ENCODE measurements around the gene CLSTN2.

Gene CLSTN2

DNA sequence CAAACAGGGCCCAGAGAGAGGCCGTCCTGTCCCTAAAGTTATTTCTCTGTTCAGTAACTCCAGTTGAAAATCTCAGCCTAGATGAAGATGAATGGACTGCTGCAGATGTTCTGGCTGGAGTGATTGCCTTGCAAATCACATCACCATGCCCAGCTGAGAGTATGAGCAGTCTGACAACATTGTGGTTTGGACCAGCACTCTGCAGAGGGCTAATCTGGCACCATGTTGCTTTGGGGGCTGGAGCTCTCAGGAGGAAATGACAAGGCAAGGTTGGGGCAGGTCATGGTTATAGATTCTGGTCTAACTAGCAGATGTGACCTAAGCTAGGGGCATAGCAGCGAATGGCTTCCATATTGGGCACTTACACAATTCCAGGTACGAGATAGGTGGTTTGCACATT lies 314.2 kb downstream of the CLSTN2 start:
- DNase-seq: no peak

DNA sequence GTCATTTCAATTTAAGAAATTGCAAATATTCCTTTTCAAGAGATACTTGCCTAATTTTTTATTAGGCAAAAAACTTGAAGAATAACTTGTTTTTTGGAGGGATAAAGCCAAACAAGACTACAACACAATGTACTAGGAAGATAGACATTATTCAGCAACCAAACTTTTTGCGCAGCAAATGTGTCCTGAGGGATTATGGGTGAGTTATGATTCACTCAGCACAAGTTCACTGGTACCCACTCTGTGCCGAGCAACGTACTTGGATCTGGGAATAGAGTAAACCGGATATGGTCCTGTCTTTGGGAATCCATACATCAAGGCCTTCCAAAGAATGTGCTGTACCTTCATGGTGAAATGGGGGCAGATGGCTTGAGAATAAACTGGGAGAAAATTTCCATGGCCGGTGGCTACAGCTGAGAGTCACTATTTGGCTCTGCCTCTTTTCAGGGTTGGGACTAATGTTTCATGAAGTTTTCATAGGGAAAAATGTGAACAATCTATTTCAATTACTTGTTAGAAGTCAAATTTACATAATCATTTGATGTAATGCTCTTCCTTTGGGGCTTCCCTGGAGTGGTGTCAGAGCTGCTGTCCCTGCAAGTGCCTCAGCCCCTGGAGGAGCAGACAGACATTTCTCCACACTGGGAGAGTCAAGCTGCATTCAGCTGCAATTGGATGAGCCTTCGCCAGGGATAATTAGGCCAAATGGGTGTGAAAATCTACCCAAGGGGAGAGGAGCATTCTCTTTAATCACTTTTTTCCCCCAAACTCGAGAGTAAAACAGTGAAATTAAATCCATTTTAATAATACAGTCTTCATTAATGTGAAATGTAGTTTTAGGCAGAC lies 315.2 kb downstream of the CLSTN2 start:
- no peak for DNase-seq

- no peak for DNase-seq
Observed at GRCh38 chr3:140250945-140251344, 316.0 kb downstream of the CLSTN2 start.

GRCh38 chr3:140251678-140252077 lies 316.7 kb downstream of the CLSTN2 start:
- no peak for DNase-seq

DNA sequence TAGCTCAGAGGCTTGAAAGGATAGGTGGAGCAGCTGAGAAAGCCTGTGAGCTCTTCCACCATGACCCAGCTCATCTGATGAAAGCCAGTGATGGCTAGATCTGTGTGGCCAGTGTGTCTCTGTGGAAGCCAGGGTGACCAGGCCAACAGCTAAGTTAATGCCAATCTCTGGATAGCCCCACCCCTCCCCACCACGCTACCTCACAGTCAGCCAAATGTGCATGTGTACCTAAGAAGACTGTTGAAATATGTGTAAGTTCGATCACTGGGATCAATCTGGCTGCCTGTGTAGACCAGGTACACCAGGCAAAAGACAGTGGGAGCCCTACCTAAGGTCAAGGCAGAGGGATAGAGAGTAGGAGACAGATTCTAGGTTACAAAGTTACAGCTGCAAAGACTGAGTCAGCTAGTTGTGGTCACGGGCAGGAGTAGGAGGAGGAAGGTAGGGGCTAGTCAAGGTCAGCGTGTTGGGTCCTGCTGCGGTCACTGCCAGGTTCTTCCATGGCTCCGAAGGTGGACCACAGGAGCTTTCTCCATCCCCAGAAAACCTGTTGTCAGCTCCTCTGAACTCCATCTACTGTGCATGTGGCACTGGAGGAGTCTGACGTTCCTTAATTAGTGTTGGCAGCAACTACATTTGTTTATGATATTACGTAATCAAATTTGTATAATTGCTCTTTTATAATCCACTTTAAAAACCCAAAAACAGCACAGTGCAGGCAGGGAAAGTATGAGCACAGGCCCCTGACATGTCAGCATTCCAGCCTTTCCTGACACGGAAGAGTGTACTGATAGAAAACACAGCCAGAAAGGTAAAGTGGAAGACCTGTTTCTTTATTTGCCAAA lies 318.0 kb downstream of the CLSTN2 start:
- DNase-seq: no peak

DNA sequence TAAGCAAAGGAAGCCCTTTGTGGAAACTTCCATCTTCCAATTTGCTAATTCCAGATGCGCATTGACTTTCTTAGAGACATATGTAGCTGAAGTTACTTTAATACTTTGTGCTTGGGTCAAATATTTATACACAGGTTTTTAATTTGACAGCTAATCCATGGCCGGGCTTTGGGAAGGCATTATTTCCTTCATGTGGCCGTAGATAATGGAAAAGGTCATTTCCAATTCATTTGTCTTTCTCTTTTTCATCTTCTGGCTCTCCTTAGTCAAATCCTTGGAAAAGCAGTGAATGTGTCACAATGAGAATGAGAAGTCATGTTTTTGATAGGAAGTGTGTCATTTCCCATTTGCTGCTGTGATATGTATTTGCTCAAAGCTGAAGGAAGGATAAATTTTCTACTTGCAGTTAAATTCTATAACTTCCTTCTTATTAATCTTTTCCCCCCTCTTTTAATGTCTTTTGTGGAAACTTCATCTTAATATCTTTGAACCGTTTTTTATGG lies 323.3 kb downstream of the CLSTN2 start:
- no peak for DNase-seq

- DNase-seq: no peak
Observed at GRCh38 chr3:140265302-140265701, 330.3 kb downstream of the CLSTN2 start.

- DNase-seq: no peak
Observed at GRCh38 chr3:140268103-140268502, 333.1 kb downstream of the CLSTN2 start.

- DNase-seq: no peak
Observed at GRCh38 chr3:140268610-140269009, 333.6 kb downstream of the CLSTN2 start.

DNA sequence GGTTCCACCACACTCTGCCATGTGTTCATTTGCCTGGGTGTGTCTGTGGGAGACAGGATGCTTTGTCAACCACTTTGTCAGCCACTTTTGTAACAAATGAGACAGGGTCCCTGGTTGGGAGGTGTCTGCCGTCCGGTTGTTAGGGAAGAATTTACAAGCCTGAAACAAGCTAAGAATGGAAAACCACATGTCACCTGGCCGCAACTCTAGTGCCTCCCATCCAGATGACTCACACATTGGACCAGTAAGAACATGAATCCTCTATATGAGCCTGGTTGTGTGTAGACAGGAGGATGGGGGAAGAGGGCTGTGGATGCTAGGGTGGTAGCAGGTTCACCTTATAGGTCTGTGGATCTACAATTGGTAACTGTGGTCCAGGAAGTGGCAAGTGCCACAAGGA lies 335.3 kb downstream of the CLSTN2 start:
- DNase-seq: no peak

DNA sequence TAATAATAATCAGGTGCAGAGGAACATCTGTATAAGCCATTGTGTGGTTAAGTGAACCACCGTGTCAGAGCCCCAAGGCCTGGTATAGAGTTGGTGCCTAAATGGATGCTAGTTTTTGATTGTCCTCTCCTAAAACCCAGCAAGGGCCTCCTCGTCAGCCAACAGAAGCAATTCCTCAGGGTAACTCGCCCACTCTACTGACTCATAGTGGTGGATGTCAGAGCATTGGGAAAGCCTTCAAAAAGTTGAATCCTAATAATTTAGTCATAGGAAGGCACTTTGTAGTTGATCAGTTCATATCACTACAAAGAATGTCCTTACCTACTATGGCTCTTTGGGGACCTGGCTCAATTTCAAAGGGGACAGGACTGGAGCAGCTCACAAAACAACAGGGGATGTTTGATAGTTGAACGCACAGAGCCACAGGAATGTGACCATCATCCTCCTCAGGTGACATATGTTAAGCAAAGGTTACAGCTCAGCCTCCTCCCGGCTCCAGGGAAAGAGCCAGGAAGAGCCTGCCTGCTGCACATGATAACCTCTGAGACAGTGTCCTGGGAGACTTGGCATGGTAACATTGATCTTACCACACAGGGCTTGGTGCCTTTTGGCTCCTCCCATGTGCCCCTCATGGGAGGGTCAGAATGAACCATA lies 338.7 kb downstream of the CLSTN2 start:
- no peak for DNase-seq

DNA sequence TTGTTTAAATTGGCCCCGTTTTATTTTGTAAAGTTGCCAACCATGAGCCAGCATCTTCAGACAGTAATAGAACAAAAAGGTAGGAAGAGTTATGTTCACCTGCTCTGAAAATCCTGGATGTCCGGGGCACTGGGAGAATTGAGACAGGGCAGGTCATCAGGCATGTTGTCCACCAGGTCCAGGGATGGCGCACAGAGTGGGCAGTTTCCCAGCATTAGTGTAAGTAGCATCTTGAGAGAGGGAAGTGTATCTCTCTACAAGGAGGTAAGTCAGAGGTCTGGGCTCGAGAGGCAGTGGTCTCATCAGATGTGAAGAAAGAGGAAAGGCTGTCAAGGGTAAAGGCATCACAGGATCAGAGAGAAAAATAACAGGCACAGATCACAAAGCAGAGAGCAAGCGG lies 339.4 kb downstream of the CLSTN2 start:
- no peak for DNase-seq

DNA sequence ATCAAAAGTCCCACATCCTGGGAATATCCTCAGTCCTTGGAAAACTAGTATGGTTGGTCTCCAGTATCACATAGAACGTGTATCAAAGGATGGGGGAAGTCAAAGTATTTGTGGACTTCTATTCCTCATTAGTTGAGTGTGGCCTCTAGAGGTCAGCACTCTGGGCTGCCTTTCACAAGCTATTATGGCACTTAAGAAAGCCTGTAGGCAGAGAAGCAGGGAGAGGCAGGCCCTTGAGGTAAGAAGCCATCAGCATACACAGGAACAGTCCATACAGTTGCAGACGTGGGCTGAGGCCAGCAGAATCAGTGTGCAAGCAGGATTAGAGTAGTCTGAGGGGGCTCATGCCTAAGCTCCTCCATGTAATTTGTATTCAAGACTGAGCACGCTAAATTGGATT lies 341.7 kb downstream of the CLSTN2 start:
- DNase-seq: no peak

DNA sequence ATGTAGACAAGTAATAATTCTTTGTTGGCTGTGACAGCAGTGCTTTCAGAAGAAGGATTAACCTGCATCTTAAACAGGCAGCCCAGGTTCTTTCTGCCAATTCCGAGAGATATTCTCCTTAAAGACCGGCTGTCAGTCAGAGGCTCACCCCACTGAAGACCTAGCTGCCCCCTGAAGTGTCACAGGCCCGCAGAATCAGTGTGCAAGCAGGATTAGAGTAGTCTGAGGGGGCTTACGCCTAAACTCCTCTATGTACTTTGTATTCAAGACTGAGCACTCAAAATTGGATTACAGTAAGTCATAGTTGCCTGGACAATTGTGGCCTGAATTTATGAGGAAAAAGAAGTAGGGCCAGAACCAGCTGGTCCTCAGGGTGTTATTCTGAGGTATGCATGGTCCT lies 342.9 kb downstream of the CLSTN2 start:
- DNase-seq: no peak

DNA sequence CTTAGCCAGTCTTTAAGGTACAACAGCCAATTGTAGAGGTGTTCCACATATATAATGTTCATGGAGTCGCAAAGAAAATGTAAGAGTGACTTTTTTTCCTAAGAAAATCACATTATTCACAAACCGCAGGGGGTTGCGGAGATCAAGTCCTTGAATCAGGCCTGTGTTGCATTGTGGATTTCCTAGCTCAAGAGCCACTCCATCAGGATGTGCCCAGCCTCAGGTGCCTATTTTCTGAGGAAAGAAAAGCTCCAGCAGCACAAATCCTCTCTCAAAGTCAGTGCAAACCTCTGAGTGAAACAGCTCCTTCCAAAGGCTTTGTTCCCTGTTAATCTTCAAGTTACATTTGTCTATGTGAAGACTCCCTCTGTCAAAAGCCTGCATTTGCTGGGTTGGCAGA lies 349.4 kb downstream of the CLSTN2 start:
- no peak for DNase-seq

- no peak for DNase-seq
Observed at GRCh38 chr3:140285380-140285779, 350.4 kb downstream of the CLSTN2 start.

DNA sequence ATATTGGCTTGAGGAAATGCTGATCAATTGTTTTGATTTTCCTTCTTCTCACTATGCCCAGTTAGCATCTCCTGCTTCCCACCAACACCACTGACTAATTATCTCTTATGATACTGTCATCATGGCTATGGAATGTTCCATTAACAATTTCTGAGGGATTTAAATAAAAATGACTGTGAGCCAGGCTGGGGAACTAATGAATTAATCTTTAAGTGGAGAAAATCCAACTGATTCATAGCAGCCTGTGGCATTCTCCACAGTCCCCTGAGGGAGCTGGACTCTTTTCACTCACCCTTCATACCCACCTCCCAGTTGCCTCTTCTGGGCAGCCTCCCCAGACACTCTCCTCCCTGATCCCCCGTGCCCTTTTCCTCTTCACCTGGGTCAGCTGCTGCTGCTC lies 353.6 kb downstream of the CLSTN2 start:
- DNase-seq: no peak

- DNase-seq: no peak
Observed at GRCh38 chr3:140290105-140290504, 355.1 kb downstream of the CLSTN2 start.

- DNase-seq: no peak
Observed at GRCh38 chr3:140292170-140292569, 357.2 kb downstream of the CLSTN2 start.

DNA sequence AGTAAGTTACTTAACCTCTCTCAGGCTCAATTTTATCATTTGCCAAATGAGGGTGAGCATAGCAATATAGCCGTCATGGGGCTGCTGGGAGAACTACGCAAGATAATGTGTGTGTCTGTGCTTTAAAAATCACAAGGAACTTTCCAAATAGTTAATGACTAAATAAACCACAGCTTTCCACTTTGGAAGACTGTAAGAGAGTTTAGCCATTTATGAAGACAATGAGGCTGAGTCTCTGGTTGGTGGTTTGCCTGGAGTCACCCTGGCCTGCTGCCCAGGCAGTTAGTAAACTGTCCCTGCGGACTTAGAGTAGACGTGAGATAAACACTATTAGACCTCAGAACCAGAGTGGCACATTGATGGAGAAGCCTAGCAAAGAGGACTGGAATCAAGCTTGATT lies 357.7 kb downstream of the CLSTN2 start:
- DNase-seq: no peak

- DNase-seq: no peak
Observed at GRCh38 chr3:140294058-140294457, 359.1 kb downstream of the CLSTN2 start.

GRCh38 chr3:140296796-140297352 lies 361.9 kb downstream of the CLSTN2 start:
- DNase-seq: no peak

DNA sequence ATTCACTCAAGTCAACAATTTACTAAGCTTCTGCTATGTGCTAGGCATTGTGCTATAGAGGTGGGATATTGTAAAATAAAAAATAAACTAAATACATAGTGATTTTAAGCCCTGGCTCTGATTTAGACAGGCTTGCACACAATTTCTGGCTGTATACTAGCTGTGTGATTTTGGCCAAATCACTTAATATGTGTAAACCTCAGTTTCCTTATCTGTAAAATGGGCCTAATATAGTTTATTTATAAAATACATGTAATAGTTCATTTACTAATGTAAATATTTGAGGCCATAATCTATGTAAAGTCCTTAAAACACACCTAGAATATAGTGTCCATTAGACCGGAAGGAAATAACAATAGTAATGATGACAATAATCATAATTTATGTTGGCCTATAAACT lies 363.1 kb downstream of the CLSTN2 start:
- DNase-seq: no peak

Data from CD4-positive, alpha-beta T cell treated with Interleukin-12 subunit alpha and Interleukin-12 subunit beta, for 1 hour (primary cell).